ENCODE data around the gene RAD9A.

Gene RAD9A

DNA sequence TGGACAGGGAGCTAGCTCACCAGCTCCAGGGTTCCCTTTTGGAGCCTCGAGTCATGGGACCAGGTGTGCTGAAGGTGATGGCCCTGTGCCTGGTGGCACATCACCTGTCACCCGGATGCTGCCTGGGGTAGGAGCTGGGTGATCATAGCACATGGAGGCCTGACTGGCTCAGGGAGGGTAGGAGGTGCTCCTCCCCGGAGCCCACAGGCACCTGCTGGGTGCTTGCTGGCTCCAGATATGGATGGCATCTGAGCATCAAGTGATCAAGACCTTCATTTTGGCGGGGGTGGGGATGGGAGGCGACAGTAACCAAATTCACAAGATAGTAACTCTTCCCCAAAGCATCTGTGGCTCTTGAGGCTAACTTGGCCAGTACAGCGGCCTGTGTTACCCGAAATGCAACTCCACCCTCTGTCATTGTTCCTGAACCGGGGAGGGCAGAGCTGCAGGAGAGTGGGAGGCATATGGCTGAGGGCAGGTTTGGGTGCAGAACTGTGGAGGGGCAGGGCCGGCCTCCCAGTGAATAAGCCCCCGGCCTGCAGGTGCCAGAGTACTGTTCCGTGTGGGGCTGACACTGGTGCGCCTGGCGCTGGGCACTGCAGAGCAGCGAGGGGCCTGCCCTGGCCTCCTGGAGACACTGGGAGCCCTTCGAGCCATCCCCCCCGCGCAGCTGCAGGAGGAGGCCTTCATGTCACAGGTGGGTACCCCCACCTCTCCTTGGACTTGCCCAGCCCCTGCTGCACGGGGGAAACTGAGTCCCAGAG, 16.8 kb downstream of the RAD9A start:
- no peak for DNase-seq (ENCODE audit: low read depth, low spot score)

DNA sequence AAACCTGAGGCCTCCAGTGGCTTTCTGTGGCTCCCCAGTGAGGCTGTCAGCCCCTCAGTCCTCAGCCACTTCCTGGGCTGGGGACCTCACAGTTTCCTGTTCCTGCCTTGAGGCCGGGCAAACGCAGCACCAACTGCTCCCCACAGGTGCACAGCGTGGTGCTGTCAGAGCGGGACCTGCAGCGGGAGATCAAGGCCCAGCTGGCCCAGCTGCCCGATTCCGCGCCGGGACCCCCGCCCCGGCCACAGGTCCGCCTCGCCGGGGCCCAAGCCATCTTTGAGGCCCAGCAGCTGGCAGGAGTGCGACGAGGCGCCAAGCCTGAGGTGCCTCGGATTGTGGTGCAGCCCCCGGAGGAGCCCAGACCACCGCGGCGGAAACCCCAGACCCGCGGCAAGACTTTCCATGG, 17.5 kb downstream of the RAD9A start:
- DNase-seq (ENCODE audit: low read depth, low spot score), result no peak

DNA sequence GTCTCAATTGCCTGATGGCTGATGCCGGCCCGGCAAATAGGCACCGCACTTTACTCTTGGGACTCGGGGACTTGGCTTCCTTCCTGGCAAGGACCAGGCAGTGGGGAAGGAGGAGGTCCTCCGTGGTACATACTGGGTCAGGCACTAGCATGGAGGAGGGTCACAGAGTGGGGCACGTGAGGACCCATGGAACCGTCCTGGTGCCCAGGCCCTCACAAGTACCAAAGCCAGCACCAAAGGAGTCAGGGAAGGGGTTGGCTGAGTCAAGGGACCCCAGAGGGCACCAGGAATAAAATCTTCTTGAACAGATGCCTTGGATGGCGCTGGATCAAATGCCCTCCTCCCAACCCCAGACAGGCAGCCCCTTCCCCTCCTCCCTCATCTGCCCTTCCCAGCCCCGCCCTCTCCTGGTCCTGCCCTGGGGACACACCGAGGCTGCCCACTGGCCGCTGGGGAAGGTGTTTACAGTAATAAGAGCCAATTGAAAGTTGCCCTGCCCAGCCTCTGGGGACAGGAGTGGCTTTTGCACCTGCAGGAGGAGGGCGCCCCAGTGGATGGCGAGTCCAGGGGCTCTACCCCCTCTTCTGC, 18.1 kb downstream of the RAD9A start:
- DNase-seq (ENCODE audit: low read depth, low spot score), result no peak

DNA sequence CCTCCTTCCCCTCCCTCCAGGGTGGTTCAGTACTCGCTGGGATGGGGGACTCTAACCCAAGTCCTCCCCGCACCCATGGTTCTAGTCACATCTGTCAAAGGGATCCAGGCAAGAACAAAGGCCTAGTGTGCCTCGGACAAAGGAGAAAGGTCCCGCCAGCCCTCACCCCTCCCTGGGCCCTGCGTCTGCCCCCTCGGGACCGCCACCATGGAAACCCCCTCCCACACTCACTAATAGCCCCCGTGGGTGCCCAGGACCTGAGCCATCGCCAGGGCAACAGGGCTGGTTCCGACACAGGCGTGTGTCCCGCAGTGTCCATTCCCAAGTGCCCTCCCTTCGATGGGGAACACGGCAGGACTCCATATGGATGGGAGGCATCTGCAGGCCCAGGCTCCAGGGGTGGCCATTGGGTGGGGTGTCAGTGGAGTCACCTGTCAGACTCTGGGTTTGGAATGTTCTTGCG, 18.6 kb downstream of the RAD9A start:
- no peak for DNase-seq (ENCODE audit: low read depth, low spot score)

DNA sequence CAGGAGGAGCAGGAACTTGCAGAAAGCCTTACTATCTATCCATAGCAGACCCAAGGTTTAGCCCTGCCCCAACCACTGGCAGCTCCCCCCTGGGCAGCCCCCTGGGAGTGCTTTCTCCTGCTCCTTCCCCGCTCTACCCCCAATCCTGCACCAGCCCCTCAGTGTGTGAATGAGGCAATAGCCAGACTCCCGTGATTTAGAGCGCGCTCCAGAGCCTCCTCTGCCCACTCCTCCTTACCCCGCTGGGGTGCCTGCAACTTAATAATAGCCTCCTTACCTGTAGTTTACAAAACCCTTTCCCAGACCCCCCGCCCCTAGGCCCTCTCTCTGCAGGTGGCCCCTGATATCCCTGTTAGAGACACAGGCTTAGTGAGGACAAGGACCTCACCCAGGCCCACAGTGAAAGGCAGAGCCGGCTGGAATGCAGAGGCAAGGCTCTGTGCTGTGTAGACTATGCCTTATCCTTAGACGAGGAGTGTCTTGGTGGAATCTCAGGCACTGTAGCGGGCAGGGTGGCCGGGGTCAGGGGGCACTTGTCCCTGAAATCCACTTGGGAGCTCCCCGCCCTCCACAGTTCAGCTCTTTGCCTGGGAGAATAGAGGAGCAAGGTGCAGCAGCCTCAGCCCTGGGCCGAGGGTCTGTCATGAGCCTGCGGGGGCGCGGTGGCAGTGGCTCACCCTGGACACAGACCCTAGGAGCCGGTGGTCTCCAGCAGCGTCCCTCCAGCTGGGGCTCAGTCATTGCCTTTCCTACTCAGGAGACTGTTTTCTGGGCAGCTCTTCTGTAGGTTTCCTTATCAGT, 19.4 kb downstream of the RAD9A start:
- DNase-seq (ENCODE audit: low read depth, low spot score), result no peak

DNA sequence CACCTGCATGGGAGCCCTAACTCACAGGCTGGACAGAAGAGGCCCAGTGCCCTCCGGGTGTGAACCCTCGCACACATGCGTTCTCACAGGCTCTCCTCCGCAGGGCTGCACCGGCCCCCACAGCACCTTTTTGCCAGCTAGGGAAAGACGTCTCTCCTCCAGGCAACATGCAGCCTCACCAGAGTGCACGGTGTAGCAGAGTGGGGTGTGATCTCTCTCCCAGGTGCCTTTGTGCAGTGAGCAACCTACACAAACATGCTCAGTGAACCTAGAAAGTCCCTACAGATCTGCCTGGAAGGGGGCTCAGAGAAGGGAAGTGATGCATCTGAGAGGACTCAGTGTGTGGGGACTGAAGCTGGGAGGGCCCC, 20.0 kb downstream of the RAD9A start:
- no peak for DNase-seq (ENCODE audit: low read depth, low spot score)

DNA sequence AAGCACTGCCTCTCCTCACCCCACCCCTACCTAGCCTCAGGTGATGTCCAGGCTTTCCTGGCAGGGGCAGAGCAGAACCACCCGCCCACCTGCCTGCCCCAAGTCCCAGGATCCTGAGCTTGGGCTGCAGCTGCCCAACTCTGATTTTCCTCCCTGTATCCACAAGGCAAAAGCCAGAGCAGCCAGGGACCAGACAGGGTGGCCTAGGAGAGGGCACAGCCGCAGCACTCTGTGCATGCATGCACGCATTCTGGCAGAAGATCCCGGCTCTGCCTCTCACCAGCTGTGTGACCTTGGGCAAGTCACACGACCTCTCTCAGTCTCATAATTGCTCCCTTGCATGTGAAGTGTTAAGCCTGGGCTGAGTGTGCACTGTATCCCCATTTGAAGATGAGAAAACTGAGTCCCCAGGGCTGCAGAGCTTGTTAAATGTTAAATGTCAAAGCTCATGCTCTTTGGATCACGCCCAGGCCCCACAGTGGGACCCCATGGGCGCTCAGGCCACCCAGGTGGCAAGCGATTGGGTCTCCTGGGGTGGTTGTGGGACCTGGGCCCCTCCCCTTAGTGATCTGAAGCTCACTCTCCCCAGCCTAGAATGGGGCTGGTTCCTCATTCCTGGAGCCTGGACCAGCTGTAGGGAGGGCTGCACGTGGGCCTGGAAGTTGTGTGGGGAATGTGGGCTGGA, 20.9 kb downstream of the RAD9A start:
- DNase-seq (ENCODE audit: low read depth, low spot score), result no peak

DNA sequence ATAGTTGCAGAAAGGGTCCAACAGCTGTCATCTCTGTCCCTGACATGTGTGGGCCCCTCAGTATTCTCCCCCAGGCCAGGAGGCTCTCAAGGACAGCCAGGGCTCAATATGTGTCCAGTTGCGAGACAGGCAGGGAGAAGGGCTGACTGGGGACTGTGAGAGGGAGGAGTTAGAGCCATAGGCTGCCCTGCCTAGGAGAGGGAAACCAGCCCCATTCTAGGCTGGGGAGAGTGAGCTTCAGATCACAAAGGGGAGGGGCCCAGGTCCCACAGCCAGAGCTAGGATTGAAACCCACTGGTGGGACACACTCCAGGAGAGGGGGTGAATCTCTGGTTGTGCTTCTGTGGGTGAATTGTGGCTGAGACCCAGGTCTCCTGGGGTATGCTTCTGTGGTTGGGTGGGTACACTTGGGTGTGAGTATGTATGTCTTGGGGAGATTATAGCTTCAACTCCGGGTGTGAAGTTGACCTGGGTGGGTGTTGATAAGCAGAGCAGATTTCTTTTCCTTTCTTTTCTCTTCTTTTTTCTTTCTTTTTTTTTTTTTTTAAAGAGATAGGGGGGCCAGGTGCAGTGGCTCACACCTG, 21.6 kb downstream of the RAD9A start:
- DNase-seq (ENCODE audit: low read depth, low spot score), result no peak

DNA sequence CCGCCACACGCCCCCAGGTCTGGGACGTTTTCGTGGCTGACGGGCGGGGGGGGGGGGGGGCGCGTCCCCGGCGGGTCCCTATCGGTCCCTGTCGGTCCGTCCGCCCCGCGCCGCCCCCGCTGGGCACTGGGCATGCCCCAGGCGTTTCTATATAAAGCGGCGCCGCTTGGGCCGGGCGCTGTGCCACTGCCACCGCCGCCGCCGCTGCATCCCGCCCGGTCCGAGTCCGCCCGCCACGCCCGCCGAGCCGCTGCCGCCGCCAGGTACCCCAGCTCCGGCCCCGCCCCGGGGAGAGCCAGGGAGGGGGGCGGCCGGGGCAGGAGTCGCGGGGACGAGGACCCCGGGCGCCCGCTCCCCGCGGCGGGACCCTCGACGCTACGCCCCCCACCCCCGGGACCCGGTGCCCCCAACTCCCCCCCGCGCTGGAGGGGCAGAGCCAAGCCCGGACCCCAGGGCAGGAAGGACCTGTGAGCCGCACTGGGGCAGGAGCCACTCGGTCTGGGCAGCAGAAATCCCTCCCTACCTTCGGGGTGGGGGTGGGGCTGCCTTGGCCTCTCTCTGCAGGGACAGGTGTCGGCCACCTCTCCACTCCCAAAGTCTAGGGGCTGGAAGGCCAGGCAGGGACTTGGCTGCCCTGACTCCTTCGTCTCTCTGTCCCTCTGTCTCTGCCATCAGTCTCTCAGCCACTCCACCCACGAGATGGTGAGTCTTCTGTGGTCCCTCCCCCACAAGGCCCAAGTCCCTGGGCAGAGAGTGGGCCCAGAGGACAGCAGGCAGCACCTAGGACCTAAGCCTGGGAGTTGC, 23.9 kb downstream of the RAD9A start, which contains the start of gene CARNS1:
Gene CARNS1, plus strand, starts transcription at position 178 of the 804 bp plus-strand sequence. Its CDS starts 522 bp downstream, at position 700.
- DNase-seq (ENCODE audit: low read depth, low spot score), result no peak

DNA sequence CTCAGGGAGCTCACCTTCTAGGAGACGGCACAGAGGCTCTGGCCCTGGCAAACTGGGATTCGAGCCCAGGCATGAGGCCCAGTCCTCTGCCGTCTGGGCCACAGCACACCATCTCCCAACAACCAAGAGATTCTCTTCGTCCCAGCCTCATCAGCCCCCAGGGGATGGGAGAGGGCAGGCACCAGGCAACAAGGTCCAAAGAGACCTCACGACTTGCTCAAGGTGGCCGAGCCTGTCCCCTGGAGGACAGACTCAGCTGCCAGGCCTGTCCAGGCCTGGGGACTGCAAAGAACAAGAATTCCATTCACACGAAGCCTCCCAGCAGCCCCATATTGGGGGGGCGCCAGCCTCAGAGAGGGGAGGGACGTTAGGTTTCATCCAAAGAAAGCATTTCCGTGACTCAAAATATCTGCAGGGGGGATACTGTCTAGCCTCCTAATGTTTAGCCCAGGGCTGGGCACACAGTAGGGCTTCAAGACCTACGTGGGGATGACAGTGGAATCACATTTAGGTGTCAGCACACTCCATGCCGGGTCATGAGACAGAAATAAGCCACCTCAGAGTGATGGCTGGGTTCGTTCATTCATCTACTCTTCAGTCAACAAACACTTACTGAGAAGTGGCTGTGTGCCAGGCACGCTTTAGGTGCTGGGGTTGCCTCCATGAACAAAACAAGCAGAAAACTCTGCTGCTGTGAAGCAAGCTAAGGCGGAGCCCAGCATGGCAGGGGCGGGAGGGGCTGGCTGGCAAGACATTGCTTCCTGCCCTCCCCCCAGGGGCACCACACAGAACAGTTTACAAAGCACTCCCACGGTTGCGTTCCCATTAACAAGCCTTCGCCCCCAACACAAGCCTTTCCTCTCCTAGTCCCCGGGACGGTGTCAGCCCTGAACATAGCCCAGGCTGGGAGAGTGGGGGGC, 24.9 kb downstream of the RAD9A start:
- DNase-seq (ENCODE audit: low read depth, low spot score), result no peak

DNA sequence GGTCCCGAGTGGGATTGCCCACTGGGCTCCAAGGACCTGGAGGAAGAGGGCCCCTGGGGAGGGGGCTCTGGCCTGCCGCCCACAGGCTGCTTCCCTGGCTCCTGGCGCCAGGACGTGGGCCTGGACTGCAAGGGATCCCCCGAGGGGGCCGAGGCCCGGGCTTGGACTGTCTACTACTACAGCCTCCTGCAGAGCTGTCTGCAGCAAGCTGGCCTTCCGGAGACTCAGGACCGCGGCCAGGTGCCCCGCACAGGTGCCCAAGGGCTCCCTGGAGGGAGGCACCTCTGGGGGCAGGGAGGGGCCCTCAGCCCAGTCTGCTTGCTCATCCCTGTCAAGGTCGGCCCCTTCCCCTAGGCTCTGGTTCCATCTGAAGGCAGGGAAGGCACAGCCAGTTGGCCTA, 25.6 kb downstream of the RAD9A start:
- DNase-seq (ENCODE audit: low read depth, low spot score), result no peak

DNA sequence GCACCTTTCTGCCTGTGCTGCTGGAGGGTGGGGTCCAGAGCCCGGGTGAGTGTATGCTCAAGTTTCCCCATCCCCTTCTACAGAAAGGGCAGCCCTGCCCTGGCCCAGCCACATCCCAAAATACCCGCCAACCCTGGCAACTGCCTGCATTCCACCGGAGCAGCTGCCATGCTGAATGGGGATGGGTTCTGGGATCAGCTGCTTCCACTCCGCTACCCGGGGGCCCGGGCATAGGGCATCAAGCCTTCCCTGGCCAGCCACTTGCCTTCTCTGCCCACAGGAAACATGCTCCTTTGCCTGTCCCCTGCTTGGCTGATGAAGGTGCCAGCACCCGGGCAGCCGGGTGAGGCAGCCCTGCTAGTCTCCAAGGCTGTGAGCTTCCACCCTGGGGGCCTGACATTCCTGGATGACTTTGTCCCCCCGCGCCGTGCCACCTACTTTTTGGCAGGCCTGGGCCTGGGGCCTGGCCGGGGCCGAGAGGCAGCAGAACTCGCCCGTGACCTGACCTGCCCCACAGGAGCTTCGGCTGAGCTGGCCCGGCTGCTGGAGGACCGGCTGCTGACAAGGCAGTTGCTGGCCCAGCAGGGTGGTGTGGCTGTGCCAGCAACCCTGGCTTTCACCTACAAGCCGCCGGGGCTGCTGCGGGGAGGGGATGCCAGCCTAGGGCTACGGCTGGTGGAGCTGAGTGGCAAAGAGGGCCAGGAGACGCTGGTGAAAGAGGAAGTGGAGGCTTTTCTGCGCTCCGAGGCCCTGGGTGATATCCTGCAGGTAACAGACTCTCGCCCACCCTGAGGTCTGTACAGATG, 26.9 kb downstream of the RAD9A start:
- DNase-seq (ENCODE audit: low read depth, low spot score), result no peak

DNA sequence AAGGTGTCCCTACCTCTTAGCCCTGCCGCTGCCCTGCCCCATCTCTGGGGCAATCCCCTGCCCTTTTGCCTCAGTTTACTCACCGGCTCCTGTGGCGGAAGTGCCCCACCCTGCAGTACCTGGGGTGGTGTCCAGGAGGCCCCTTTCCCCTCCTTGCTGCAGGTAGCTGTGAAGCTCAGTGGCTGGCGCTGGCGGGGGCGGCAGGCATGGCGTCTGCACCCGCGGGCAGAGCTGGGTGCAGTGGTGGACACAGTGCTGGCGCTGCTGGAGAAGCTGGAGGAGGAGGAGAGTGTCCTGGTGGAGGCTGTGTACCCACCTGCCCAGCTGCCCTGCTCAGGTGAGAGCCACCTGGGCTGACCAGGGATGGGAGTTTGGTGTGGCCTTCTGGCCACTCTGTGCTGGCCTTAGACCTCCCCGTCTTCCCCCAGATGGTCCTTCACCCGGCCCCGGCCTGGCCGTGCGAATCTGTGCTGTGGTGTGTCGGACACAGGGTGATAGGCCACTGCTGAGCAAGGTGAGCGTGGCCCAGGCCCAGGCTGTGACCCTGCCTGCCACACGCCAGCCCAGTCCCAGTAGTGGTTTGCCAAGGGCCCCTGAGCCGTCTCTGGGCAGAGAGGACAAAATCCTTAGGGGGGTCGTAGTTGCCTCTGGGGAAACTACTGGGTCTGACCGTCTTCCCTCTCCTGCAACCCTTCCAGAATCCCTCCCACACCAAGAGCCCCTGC, 27.7 kb downstream of the RAD9A start:
- no peak for DNase-seq (ENCODE audit: low read depth, low spot score)

DNA sequence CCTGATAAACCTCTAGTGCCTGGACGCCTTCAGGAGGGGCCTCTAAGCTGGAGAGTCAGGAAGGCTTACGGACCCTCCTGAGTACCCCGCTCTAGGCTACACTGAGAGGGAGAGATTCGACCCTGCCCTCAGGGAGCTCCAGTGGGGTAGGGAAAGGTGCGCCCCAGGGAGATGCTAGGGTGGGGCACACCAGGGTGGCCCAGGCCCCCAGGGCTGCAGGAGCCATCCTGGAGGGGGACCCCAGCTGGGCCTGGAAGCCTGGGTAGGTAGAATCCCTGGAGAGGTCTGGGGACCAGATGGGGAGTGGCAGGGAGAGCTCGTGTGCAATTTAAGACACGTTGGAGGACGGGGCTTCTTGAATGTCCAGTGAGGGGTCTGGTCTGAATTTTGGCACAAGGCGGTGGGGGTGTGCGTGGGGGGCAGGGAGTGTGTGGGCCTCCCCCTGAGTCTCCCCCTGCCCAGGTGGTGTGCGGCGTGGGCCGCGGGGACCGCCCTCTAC, 28.4 kb downstream of the RAD9A start:
- DNase-seq (ENCODE audit: low read depth, low spot score), result no peak

DNA sequence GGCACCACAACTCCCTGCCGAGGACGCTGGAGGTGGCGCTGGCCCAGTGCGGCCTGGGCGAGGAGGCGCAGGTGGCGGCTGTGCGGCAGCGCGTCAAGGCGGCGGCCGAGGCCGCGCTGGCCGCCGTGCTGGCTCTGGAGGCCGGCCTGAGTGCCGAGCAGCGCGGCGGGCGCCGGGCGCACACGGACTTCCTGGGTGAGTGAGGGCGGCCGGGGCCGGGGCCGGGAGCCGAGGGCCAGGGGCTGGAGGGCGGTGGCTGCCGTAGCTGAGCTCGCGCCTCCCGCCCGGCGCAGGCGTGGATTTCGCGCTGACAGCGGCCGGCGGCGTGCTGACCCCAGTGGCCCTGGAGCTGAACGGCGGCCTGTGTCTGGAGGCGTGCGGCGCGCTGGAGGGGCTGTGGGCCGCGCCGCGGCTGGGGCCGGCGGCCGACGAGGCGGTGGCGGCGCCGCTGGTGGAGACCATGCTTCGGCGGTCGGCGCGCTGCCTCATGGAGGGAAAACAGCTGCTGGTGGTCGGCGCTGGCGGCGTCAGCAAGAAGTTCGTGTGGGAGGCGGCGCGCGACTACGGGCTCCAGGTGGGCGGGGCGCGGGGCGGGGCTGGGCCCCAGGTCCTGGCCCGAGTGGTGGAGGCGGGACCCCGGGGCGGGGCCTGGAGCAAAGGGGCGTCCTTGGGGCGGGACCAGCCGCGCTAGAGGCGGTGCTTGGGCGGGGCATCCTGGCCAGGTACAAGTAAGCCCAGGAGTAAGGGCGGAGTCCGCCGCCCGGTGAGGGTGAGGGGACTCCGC, 29.1 kb downstream of the RAD9A start:
- peak; percentile 74 for DNase-seq (ENCODE audit: low read depth, low spot score)

DNA sequence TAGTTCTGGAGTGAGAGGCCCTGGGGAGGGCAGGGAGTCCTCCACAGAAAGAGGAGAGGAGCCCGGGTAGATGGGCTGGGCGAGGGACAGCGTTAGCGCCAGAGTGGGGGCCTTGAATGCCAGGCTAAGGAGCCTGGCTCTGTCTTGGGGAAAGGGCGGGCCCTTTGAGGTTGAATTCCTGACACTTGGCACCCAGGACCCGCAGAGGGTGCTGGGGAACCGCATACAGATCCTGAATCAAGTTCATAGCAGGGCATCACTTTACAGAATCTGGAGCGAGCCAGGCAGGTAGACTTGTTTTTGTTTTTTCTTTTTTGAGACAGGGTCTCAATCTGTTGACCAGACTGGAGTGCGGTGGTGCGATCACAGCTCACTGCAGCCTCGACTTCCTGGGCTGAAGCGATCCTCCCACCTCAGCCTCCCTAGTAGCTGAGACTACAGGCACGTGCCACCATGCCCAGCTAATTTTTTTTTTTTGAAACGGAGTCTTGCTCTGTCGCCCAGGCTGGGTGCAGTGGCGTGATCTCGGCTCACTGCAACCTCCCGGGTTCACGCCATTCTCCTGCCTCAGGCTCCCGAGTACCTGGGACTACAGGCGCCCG, 29.7 kb downstream of the RAD9A start:
- no peak for DNase-seq (ENCODE audit: low read depth, low spot score)

DNA sequence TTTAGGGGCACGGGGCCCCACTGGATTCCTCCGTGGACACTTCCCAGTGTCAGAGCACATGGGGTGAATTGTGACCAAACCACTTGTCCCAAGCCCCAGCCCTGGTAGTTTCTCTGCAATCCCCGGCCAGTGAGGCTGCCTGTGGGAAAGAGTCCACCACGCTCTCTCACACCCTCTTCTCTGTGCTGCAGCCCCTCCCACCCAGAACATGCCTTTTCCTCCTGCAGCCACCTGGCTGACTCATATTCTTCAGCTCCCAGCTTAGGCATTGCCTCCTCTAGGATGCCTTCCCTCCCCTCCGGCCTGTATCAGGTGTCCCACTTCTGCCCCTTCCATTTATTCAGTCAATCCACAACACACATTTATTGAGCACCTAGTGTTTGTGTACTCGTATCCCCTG, 31.1 kb downstream of the RAD9A start:
- DNase-seq (ENCODE audit: low read depth, low spot score), result no peak

Measured in smooth muscle cell of the brain vasculature (primary cell).